G401.6 (cell line): Measurements from ENCODE around the gene RAD51.

Source experiments
- FAIRE-seq: peaks from 2 replicates; lab custom pipeline; 2012; peaks lifted over from hg19 to GRCh38; lab: Jason Lieb, UNC

Gene RAD51

GRCh38 chr15:40763801-40764628 is 69.0 kb downstream of the RAD51 start, which contains the start of gene GCHFR:
Gene GCHFR (plus strand): TSS chr15:40764068. CDS start chr15:40764181, 113 bp downstream.
- FAIRE-seq = no peak

GRCh38 chr15:40764629-40765103 is 69.7 kb downstream of the RAD51 start:
- FAIRE-seq = no peak

GRCh38 chr15:40766194-40766815 is 71.3 kb downstream of the RAD51 start:
- no peak for FAIRE-seq

- FAIRE-seq = no peak
These were observed 72.2 kb downstream of the RAD51 start for GRCh38 chr15:40766906-40767837.

GRCh38 chr15:40767838-40768500 is 73.0 kb downstream of the RAD51 start:
- FAIRE-seq = no peak

- no peak for FAIRE-seq
These were observed 73.7 kb downstream of the RAD51 start for GRCh38 chr15:40768521-40769273.

- FAIRE-seq = no peak
These were observed 74.5 kb downstream of the RAD51 start, which contains the start of gene C15orf62 for GRCh38 chr15:40769274-40770146. Gene C15orf62 (plus strand): TSS chr15:40769980. CDS start chr15:40770496, 516 bp downstream.

- no peak for FAIRE-seq
These were observed 75.3 kb downstream of the RAD51 start for GRCh38 chr15:40770147-40770721.

GRCh38 chr15:40771242-40771641 is 76.3 kb downstream of the RAD51 start:
- no peak for FAIRE-seq

GRCh38 chr15:40772014-40772413 is 77.0 kb downstream of the RAD51 start:
- no peak for FAIRE-seq

- no peak for FAIRE-seq
These were observed 78.5 kb downstream of the RAD51 start for GRCh38 chr15:40773496-40773895.

- FAIRE-seq = no peak
These were observed 78.9 kb downstream of the RAD51 start for GRCh38 chr15:40773902-40774301.

- FAIRE-seq = no peak
These were observed 80.0 kb downstream of the RAD51 start for GRCh38 chr15:40775007-40775406.

GRCh38 chr15:40775740-40776536 is 81.0 kb downstream of the RAD51 start:
- FAIRE-seq = no peak

GRCh38 chr15:40776537-40777141 is 81.7 kb downstream of the RAD51 start:
- FAIRE-seq = no peak
